ENCODE measurements around the gene RAI1.

RAI1 gene

GRCh38 chr17:17849845-17850373 lies 168.7 kb downstream of the RAI1 start:
- no peak; the same call in 1 of the 2 replicates for TF ChIP-seq CTCF (IDR thresholded peaks at IDR 0.05)

- TF ChIP-seq CTCF (IDR thresholded peaks at IDR 0.05), result no peak
Measured at GRCh38 chr17:17851103-17852002, 170.1 kb downstream of the RAI1 start.

- TF ChIP-seq CTCF (IDR thresholded peaks at IDR 0.05), result no peak
Measured at GRCh38 chr17:17852930-17853329, 171.7 kb downstream of the RAI1 start.

- no peak for TF ChIP-seq CTCF (IDR thresholded peaks at IDR 0.05)
Measured at GRCh38 chr17:17853811-17854447, 172.7 kb downstream of the RAI1 start.

- no peak for TF ChIP-seq CTCF (IDR thresholded peaks at IDR 0.05)
Measured at GRCh38 chr17:17855976-17856375, 174.7 kb downstream of the RAI1 start.

GRCh38 chr17:17856386-17856785 lies 175.1 kb downstream of the RAI1 start:
- no peak for TF ChIP-seq CTCF (IDR thresholded peaks at IDR 0.05)

- no peak for TF ChIP-seq CTCF (IDR thresholded peaks at IDR 0.05)
Measured at GRCh38 chr17:17857496-17857895, 176.2 kb downstream of the RAI1 start.

All from LNCAP (cell line).